T-helper 2 cell treated with Interferon-gamma antibody and Interleukin-4, amounts not matched to agents 5 μg/mL and 100 μg/mL, for 36 hours (primary cell): ENCODE measurements around the gene TPR.
A peak's percentile ranks its signal among the peaks of the same experiment; 100 is the strongest.

ENCODE experiments used
- DNase-seq: peaks from one replicate; pipeline ENCODE4 v3.0.0; 2021; ENCODE audit warnings: low spot score
- H3K27ac Mint-ChIP-seq: one replicate; pipeline ENCODE4 v1.8.0; 2021; ENCODE audit warnings: mild to moderate bottlenecking, mixed read lengths
- H3K27me3 Mint-ChIP-seq: one replicate; pipeline ENCODE4 v1.8.0; 2021; ENCODE audit warnings: low read depth, mixed read lengths
- H3K36me3 Mint-ChIP-seq: one replicate; pipeline ENCODE4 v1.8.0; 2021; ENCODE audit warnings: low read depth, mixed read lengths
- H3K4me1 Mint-ChIP-seq: one replicate; pipeline ENCODE4 v1.8.0; 2021; ENCODE audit warnings: low read depth, mixed read lengths
- H3K4me3 Mint-ChIP-seq: one replicate; pipeline ENCODE4 v1.8.0; 2022; ENCODE audit warnings: mild to moderate bottlenecking, moderate library complexity, mixed read lengths
- H3K9me3 Mint-ChIP-seq: one replicate; pipeline ENCODE4 v1.8.0; 2021; ENCODE audit warnings: mixed read lengths

TPR gene

DNA sequence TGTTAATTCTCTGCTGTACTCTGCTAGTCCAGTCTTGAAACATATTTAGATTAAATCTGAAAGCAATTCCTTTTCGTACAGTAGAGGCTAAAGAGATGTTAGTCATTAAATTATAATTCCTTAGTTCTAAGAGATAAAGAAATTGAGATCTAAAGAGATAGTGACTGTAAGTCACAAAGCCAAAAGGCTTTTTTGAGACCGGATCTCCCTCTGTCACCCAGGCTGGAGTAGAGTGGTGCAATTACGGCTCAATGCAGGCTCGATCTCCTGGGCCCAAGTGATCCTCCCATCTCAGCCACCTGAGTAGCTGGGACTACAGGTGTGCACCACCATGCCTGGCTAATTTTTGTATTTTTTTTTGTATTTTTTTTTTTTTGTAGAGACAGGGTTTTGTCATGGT lies 64.7 kb downstream of the TPR start:
- H3K27me3 Mint-ChIP-seq = no peaks in the 10 kb centered on the region
- peaks cover 5% of the 10 kb centered on the region for H3K9me3 Mint-ChIP-seq
- peaks cover 16% of the 10 kb centered on the region for H3K4me1 Mint-ChIP-seq
- H3K27ac Mint-ChIP-seq = no peak overlapping the region
- no peak overlapping the region for H3K4me3 Mint-ChIP-seq
- peaks cover 28% of the 10 kb centered on the region for H3K36me3 Mint-ChIP-seq
- no peak for DNase-seq

DNA sequence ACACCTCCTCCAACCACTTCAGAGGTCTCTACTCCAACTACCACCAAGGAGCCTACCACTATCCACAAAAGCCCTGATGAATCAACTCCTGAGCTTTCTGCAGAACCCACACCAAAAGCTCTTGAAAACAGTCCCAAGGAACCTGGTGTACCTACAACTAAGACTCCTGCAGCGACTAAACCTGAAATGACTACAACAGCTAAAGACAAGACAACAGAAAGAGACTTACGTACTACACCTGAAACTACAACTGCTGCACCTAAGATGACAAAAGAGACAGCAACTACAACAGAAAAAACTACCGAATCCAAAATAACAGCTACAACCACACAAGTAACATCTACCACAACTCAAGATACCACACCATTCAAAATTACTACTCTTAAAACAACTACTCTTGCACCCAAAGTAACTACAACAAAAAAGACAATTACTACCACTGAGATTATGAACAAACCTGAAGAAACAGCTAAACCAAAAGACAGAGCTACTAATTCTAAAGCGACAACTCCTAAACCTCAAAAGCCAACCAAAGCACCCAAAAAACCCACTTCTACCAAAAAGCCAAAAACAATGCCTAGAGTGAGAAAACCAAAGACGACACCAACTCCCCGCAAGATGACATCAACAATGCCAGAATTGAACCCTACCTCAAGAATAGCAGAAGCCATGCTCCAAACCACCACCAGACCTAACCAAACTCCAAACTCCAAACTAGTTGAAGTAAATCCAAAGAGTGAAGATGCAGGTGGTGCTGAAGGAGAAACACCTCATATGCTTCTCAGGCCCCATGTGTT lies 66.6 kb downstream of the TPR start:
- H3K9me3 Mint-ChIP-seq = peaks cover 5% of the 10 kb centered on the region
- H3K4me1 Mint-ChIP-seq = peaks cover 29% of the 10 kb centered on the region
- no peaks in the 10 kb centered on the region for H3K27me3 Mint-ChIP-seq
- no peak for DNase-seq
- no peak overlapping the region for H3K4me3 Mint-ChIP-seq
- no peak overlapping the region for H3K27ac Mint-ChIP-seq
- H3K36me3 Mint-ChIP-seq = peaks cover 23% of the 10 kb centered on the region

DNA sequence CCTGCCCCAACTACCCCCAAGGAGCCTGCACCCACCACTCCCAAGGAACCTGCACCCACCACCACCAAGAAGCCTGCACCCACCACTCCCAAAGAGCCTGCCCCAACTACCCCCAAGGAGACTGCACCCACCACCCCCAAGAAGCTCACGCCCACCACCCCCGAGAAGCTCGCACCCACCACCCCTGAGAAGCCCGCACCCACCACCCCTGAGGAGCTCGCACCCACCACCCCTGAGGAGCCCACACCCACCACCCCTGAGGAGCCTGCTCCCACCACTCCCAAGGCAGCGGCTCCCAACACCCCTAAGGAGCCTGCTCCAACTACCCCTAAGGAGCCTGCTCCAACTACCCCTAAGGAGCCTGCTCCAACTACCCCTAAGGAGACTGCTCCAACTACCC lies 67.6 kb downstream of the TPR start:
- H3K27ac Mint-ChIP-seq = no peak overlapping the region
- no peak overlapping the region for H3K4me3 Mint-ChIP-seq
- peaks cover 5% of the 10 kb centered on the region for H3K9me3 Mint-ChIP-seq
- H3K27me3 Mint-ChIP-seq = no peaks in the 10 kb centered on the region
- H3K4me1 Mint-ChIP-seq = peaks cover 33% of the 10 kb centered on the region
- DNase-seq = no peak
- H3K36me3 Mint-ChIP-seq = peaks cover 20% of the 10 kb centered on the region

GRCh38 chr1:186306533-186306932 lies 68.5 kb downstream of the TPR start:
- Mint-ChIP-seq H3K27ac (peak overlapping the region; percentile 93), H3K36me3 (peaks cover 18% of the 10 kb centered on the region), H3K4me1 (peaks cover 42% of the 10 kb centered on the region), H3K4me3 (peak overlapping the region; percentile 68), H3K27me3 (no peaks in the 10 kb centered on the region), H3K9me3 (peaks cover 5% of the 10 kb centered on the region)
- DNase-seq = no peak

GRCh38 chr1:186304982-186305949 lies 69.8 kb downstream of the TPR start:
- H3K36me3 Mint-ChIP-seq = peaks cover 13% of the 10 kb centered on the region
- no peaks in the 10 kb centered on the region for H3K27me3 Mint-ChIP-seq
- no peak for DNase-seq
- peaks cover 48% of the 10 kb centered on the region for H3K4me1 Mint-ChIP-seq
- peak overlapping the region; percentile 77 for H3K27ac Mint-ChIP-seq
- peak overlapping the region; percentile 51 for H3K4me3 Mint-ChIP-seq
- H3K9me3 Mint-ChIP-seq = peaks cover 5% of the 10 kb centered on the region

DNA sequence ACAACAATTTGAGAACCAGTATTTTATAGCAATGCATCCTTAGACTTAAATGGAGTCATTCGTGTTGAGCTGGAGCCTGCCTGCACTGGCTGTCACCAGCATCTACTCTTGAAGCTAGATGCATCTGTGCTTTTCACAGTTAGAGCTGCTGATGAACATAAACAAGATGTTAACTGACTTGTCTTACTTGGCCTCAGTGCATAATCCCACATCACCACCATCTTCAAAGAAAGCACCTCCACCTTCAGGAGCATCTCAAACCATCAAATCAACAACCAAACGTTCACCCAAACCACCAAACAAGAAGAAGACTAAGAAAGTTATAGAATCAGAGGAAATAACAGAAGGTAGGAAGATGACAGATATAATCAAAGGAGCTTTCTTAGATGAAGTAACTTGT lies 71.1 kb downstream of the TPR start:
- Mint-ChIP-seq H3K9me3 (peaks cover 5% of the 10 kb centered on the region), H3K36me3 (peaks cover 9% of the 10 kb centered on the region), H3K27ac (peak overlapping the region; percentile 93), H3K4me1 (peaks cover 55% of the 10 kb centered on the region), H3K4me3 (peak overlapping the region; percentile 59), H3K27me3 (no peaks in the 10 kb centered on the region)
- DNase-seq = no peak

- Mint-ChIP-seq H3K4me1 (peaks cover 55% of the 10 kb centered on the region), H3K9me3 (peaks cover 5% of the 10 kb centered on the region), H3K27ac (peak overlapping the region; percentile 64)
Observed at GRCh38 chr1:186302381-186302920, 72.6 kb downstream of the TPR start.

GRCh38 chr1:186301448-186301847 lies 73.6 kb downstream of the TPR start:
- Mint-ChIP-seq H3K4me3 (no peak overlapping the region), H3K4me1 (peaks cover 53% of the 10 kb centered on the region), H3K9me3 (peaks cover 3% of the 10 kb centered on the region), H3K27ac (peak overlapping the region; percentile 51), H3K27me3 (no peaks in the 10 kb centered on the region), H3K36me3 (peaks cover 6% of the 10 kb centered on the region)
- DNase-seq = peak; percentile 23

More at GRCh38 chr1:186302381-186302920, 72.6 kb downstream of the TPR start:
- Mint-ChIP-seq H3K4me3 (peak overlapping the region; percentile 34), H3K27me3 (no peaks in the 10 kb centered on the region), H3K36me3 (peaks cover 9% of the 10 kb centered on the region)
- no peak for DNase-seq

DNA sequence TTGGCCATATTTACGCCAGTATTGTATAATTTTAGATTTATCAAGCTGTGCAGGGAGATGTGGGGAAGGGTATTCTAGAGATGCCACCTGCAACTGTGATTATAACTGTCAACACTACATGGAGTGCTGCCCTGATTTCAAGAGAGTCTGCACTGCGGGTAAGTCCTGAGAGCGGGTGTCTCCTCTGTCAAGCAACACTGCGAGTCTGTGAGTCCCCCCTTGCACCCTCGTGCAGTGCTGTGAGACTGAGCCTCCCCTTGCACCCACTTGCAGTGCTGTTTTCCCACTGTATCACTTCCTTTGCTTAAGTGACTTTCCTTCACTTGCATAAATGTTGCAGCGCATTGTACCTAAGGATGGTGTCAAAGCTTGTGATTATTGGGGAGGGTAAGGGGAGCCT lies 75.0 kb downstream of the TPR start:
- Mint-ChIP-seq H3K9me3 (no peaks in the 10 kb centered on the region), H3K4me1 (peaks cover 43% of the 10 kb centered on the region), H3K27ac (no peak overlapping the region), H3K27me3 (no peaks in the 10 kb centered on the region), H3K36me3 (peaks cover 4% of the 10 kb centered on the region), H3K4me3 (no peak overlapping the region)
- DNase-seq = no peak

GRCh38 chr1:186299570-186299969 lies 75.5 kb downstream of the TPR start:
- no peaks in the 10 kb centered on the region for H3K9me3 Mint-ChIP-seq
- peaks cover 39% of the 10 kb centered on the region for H3K4me1 Mint-ChIP-seq
- H3K36me3 Mint-ChIP-seq = peaks cover 4% of the 10 kb centered on the region
- no peaks in the 10 kb centered on the region for H3K27me3 Mint-ChIP-seq
- H3K4me3 Mint-ChIP-seq = no peak overlapping the region
- DNase-seq = no peak
- H3K27ac Mint-ChIP-seq = no peak overlapping the region

- Mint-ChIP-seq H3K27ac (no peak overlapping the region), H3K9me3 (no peaks in the 10 kb centered on the region), H3K4me1 (peaks cover 36% of the 10 kb centered on the region), H3K4me3 (no peak overlapping the region), H3K27me3 (no peaks in the 10 kb centered on the region), H3K36me3 (peaks cover 4% of the 10 kb centered on the region)
- no peak for DNase-seq
Observed at GRCh38 chr1:186298851-186299250, 76.2 kb downstream of the TPR start.

DNA sequence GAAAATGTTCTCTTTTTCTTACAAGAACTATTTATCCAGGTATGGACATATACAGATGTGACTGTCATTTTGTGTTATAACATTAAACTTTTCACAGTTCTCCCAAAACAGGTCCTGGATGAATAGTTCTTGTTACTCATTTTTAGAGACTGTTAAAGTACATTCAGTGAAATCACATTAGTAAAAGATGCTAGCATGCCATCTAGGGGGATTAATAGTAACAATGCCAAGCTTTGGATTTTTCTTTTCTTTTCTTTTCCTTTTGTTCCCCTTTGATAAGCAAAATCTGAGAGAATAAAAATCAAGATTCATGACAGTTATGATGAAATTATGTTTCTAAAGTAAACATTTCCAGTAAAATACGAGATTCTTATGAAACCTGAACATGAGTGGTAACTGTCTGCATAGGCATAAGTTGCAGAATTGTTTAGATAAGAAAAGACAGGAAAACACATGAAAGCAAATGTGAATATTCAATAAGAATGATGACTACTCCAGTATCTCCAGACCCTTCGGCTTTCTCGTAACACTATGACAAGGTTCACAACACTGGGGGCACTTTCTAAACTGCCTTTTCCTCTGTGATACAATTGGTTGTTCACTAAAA lies 77.5 kb downstream of the TPR start:
- DNase-seq = no peak
- Mint-ChIP-seq H3K27ac (no peak overlapping the region), H3K9me3 (no peaks in the 10 kb centered on the region), H3K4me3 (no peak overlapping the region), H3K4me1 (peaks cover 33% of the 10 kb centered on the region), H3K27me3 (no peaks in the 10 kb centered on the region), H3K36me3 (peaks cover 3% of the 10 kb centered on the region)

GRCh38 chr1:186295980-186296379 lies 79.1 kb downstream of the TPR start, which contains the start of gene PRG4:
Gene PRG4, plus strand, starts transcription at chr1:186296279.
- no peak within 1 kb of the TSS for H3K27ac Mint-ChIP-seq
- H3K4me3 Mint-ChIP-seq = no peak within 1 kb of the TSS

More at GRCh38 chr1:186295980-186296379, 79.1 kb downstream of the TPR start, which contains the start of gene PRG4:
- no peak for DNase-seq
- no peaks in the 10 kb centered on the region for H3K9me3 Mint-ChIP-seq
- no peaks in the 10 kb centered on the region for H3K36me3 Mint-ChIP-seq
- H3K4me1 Mint-ChIP-seq = peaks cover 20% of the 10 kb centered on the region
- H3K27me3 Mint-ChIP-seq = no peaks in the 10 kb centered on the region
